22Rv1 (cell line): ENCODE data around the gene CALHM6.

ENCODE experiments used
- CTCF ChIP-seq: fragments of 450-650 bp; IDR thresholded peaks from 2 replicates; pipeline ENCODE4 v1.5.1; 2017; ENCODE audit warnings: mild to moderate bottlenecking
- ZFX ChIP-seq: fragments of 450-650 bp; IDR thresholded peaks from 2 replicates; pipeline ENCODE4 v1.6.1; 2017; ENCODE audit warnings: antibody characterized with exemption, borderline replicate concordance

- TF ChIP-seq CTCF (no peak), ZFX (no peak)
Measured at GRCh38 chr6:116512734-116513133, 51.6 kb downstream of the CALHM6 start.
